ENCODE results near the gene HSDL2. TPM values are rescaled to one million over a fixed set of nuclear protein-coding genes. Genes with fewer than 3 reads are reported as not detected.
A peak's percentile ranks its signal among the peaks of the same experiment; 100 is the strongest.

Gene HSDL2
- polyA plus RNA-seq, 3 donors: 6.4 to 34.8 (median 26.9) TPM

DNA sequence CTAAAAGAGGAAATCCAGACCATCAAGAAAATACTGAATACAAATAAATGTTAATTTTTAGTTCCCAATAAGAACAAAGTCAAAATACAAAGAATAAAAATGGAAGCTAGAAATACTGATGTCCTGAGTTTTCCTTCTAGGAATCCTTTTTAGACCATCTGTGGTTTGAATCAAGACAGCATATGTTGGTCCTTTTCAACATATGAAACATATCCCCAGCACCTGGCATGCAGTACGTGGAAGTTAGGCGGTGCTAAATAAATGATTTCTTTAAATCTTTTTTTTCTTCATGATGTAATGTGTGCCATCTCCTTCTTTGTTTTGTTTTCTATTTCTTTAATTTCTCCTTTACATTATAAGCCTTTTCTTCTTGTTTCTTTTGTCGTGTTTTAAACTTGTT lies 140.7 kb downstream of the HSDL2 start:
- no peaks in the 10 kb centered on the region for H3K9me3 ChIP-seq (replicated peaks in 1 of 2; ENCODE audit: control insufficient read depth in 1 of 2, insufficient read depth in 1 of 2, low read length in 2 of 2)
- no peak overlapping the region for H2AFZ ChIP-seq (ENCODE audit: insufficient read depth, low read depth, low read length, poor library complexity, severe bottlenecking)
- H3K4me3 ChIP-seq (replicated peaks in 1 of 3; ENCODE audit: low read depth in 2 of 3, low read length in 3 of 3): no peak overlapping the region
- no peaks in the 10 kb centered on the region for H3K27me3 ChIP-seq (ENCODE audit: control insufficient read depth in 2 of 2, insufficient read depth in 2 of 2, low read length in 2 of 2)
- no CpG with 5 or more reads among the region's 3 CpGs for WGBS (ENCODE audit: insufficient coverage)
- H3K4me1 ChIP-seq (ENCODE audit: control insufficient read depth in 1 of 2, insufficient read depth in 2 of 2, low read length in 2 of 2): peaks cover 2 to 6% of the 10 kb centered on the region in 2 donors
- H3K36me3 Mint-ChIP-seq: no peaks in the 10 kb centered on the region
- no peak overlapping the region for H3K27ac ChIP-seq (ENCODE audit: low read depth in 1 of 2, low read length in 2 of 2)
- H3K4me2 ChIP-seq (replicated peaks; ENCODE audit: extremely low read depth, low read length, poor library complexity, severe bottlenecking): no peak overlapping the region
- H3K9me3 Mint-ChIP-seq: peaks cover 0 to 2% (median 0%) of the 10 kb centered on the region in 7 donors
- H3K27me3 Mint-ChIP-seq (ENCODE audit: low read depth in 3 of 3): no peaks in the 10 kb centered on the region
- no peaks in the 10 kb centered on the region for H4K20me1 ChIP-seq (ENCODE audit: insufficient read depth, low read length)
- H3K27ac Mint-ChIP-seq: peak overlapping the region in 1 of 7 donors; percentile 43
- no peaks in the 10 kb centered on the region for H3K36me3 ChIP-seq (replicated peaks in 1 of 2; ENCODE audit: control insufficient read depth in 1 of 2, insufficient read depth in 2 of 2, low read length in 2 of 2)
- H3K4me1 Mint-ChIP-seq: peaks cover 14% of the 10 kb centered on the region
- no peak overlapping the region for H3K4me3 Mint-ChIP-seq
- no peak for DNase-seq
- TF ChIP-seq, protein P1, sequence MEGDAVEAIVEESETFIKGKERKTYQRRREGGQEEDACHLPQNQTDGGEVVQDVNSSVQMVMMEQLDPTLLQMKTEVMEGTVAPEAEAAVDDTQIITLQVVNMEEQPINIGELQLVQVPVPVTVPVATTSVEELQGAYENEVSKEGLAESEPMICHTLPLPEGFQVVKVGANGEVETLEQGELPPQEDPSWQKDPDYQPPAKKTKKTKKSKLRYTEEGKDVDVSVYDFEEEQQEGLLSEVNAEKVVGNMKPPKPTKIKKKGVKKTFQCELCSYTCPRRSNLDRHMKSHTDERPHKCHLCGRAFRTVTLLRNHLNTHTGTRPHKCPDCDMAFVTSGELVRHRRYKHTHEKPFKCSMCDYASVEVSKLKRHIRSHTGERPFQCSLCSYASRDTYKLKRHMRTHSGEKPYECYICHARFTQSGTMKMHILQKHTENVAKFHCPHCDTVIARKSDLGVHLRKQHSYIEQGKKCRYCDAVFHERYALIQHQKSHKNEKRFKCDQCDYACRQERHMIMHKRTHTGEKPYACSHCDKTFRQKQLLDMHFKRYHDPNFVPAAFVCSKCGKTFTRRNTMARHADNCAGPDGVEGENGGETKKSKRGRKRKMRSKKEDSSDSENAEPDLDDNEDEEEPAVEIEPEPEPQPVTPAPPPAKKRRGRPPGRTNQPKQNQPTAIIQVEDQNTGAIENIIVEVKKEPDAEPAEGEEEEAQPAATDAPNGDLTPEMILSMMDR (IDR thresholded peaks at IDR 0.05): no peak
- intact Hi-C loops (cut with micrococcal nuclease): no loop called here
- no peak overlapping the region for H3K9ac ChIP-seq (ENCODE audit: insufficient read depth, low read length, poor library complexity, severe bottlenecking)
- H3K79me2 ChIP-seq (ENCODE audit: insufficient read depth, low read length): no peaks in the 10 kb centered on the region

Other genes with a start within 250 kb of the HSDL2 start
- 10 to 100 TPM; 29.1 to 42.3 (median 30.9) TPM for gene SUSD1, start 204.8 kb upstream of the HSDL2 start, polyA plus RNA-seq
- gene PTBP3, start 46.5 kb upstream of the HSDL2 start, polyA plus RNA-seq: 10 to 100 TPM; 33.6 to 68.3 (median 51.4) TPM
- gene KIAA1958, start 106.7 kb downstream of the HSDL2 start, polyA plus RNA-seq: 1 to 10 TPM; 1.9 to 4.2 (median 1.9) TPM

Data from CD14-positive monocyte (primary cell).